HG02798 (cell line): ENCODE measurements around the gene FAP.

Source experiments
- ATAC-seq: cut with Tn5 transposase; IDR thresholded peaks from one replicate; pipeline ENCODE4 v1.9.1; 2021; ENCODE audit warnings: mild to moderate bottlenecking; ENCODE audit not compliant: unreplicated experiment, poor library complexity

Gene FAP

DNA sequence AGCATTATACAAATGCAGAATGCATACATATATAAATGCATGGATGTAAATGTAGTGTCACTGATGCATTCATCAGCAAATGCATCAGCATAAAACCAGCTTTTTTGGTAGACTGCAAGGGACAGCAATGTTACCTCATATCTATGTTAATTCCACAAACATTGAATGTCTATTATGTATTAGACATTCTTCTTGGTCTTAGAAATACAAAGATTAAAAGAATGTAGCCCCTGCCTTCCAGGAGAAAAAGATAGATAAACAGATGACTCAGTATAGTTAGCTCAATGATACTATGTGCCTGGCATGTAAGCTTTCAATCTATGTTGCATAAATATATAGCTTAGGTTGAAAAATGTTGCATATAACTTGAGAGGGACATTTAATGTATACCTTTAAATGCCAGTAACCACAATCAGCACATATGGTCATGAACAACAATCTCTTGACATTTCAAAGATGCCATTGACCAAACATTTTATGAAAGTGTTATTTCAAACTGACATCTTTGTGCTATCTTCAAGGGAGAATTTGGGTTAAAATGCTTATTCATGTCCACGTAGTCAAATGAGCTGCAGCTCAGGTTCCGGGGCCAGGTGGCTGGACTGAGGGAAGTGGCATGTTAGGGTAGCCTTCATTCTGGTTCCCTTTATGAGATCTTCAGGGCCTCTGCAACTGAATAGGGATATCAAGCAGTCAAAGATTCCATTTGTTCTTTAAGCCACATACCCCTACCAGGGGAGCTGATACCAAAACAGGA, 46.0 kb downstream of the FAP start:
- no peak for ATAC-seq

GRCh38 chr2:162196638-162197037, 46.6 kb downstream of the FAP start:
- no peak for ATAC-seq

DNA sequence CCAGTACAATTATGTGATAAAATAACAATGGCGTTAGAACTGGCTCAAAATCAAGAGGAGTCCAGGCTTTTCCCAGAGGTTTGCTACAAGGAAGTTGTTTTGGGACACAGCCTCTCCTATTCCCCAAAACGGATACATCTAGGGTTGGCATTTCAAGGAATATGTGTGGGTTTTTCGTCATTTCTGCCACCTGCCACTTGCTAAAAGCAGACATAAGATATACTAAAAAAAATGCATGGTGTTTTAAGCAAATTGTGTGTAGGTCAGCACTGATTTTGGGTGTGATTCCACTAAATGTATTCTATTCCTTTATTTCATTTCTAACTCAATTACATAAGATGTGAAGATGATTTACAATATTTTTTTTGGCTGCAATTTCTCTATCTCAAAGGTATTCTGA, 54.8 kb downstream of the FAP start:
- ATAC-seq = no peak

- ATAC-seq = no peak
Observed at GRCh38 chr2:162185541-162186232, 57.6 kb downstream of the FAP start.

DNA sequence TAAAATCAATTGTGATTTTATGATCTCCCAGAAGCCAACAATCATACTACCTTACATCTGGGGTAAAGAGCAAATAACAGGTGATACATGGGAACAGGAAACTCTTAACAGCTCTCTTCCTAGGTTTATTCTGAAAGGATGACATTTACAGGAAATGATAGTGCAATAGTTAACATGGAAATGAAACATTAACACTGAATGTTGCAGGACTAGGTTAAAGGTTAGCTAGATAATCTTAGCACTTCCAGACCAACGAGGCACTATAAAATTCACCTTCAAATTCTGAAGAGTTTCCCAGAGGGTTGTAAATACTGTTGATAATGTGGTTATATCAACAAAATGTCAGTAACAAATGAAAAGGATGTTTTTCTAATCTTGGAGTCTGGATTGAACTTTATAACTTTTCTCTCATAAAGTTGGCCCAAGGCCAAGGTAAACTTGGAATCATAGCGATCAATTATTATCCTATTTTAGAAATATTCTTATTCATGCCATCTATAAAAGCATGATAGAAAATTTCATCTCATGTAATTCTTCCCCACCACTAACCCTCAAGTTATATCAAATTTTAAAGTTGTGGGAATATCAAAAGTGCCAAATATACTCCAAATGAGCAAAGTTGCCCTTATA, 58.3 kb downstream of the FAP start:
- ATAC-seq = no peak

GRCh38 chr2:162184359-162184758, 58.9 kb downstream of the FAP start:
- no peak for ATAC-seq

GRCh38 chr2:162182395-162182794, 60.9 kb downstream of the FAP start:
- ATAC-seq = no peak

- ATAC-seq = no peak
Observed at GRCh38 chr2:162177301-162177700, 65.9 kb downstream of the FAP start.

DNA sequence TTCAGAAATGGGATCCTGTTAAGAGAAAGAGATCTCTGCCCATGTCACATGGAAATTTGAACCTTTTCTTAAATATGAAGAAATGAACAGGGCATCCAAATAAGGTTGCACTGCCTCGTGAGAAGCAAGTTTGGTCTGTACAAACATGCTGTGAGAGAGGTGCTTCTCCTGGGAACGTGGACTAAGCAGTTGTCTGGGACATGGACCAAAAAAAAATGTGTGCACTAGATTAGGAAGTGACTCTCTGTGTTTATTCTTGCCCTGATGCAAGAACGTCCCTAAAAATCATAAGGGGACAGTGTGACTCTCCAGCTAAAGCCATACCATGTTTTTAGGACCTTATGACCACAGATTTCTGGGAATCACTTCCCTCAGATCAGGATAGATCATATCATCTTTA, 67.5 kb downstream of the FAP start:
- ATAC-seq = no peak

GRCh38 chr2:162174746-162175145, 68.5 kb downstream of the FAP start:
- no peak for ATAC-seq

DNA sequence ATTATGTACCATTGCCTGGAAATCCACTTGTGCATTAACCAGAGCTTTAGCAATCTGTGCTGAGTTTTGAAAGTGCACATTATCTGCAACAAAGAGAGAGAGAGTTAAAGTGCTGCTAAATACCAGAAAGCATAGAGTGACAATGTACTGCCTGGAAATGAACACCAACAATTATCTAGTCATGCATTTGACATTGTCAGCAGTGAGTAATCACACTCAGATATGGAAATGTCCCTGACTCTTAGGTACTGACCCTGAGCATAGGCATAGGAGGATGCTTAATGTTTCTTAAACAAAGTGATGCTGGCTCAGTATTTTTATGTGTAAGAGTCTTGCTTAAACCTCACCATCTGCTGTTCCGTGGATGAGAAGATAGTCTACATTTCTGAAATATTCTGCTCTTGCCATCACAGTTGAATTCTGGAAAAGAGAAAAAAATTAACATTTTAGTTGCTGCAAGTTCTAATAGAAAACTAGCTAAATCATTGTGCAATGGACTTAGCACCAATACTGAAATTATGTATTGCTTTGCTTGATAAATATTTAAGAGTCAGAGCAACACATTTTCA, 70.4 kb downstream of the FAP start:
- ATAC-seq = no peak

GRCh38 chr2:162166745-162167144, 76.5 kb downstream of the FAP start:
- ATAC-seq = no peak

DNA sequence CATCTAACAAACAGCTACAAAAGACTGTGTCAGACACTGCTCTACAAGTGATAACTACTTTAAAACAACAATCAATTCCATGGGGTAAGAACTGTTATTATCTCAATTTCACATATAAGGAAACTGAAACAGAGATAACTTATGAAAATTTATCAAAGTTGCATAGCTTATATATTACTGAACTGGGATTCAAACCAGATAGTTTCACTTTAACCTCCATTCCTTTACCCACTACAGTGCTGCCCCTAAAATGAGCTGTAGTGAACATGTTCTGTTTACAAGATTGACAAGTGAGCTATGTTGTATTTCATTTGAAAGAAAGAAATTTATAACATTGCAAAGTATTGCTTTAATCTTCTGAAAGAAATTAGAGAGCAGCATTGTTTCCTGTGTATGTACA, 77.1 kb downstream of the FAP start:
- no peak for ATAC-seq

DNA sequence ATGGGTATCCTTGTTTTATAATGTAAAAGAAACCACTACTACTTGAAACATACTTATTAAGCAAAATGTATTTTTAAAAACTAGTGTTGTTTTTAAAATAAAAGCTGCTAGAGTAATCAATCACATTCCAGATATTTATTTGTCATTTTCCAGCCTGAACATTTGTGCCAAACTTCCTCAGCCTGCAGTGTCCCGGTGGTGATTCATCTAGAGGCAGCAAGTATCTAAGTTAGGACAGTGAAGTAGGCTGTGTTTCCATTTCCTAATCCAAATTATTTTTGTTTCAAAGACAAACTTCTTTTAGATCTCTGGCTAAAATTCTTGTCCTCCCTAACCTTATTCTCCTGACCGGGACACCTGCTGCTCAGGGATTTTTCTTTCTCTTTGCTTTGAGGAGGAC, 78.4 kb downstream of the FAP start:
- no peak for ATAC-seq

DNA sequence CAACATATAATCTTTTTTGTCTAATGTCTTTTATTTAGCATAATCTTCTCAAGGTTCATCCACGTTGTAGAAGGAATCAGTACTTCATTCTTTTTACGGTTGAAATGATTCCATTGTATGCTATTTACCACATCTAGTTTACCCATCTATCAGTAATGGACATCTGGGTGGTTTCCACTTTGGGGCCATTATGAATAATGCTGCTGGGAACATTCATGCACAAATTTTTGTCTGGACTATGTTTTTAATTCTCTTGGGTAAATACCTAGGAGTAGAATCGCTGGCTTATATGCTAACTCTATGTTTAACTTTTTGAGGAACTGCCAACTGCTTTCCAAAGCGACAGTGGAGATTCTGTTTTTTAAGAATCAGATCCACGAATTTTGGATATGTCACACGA, 83.8 kb downstream of the FAP start:
- no peak for ATAC-seq

DNA sequence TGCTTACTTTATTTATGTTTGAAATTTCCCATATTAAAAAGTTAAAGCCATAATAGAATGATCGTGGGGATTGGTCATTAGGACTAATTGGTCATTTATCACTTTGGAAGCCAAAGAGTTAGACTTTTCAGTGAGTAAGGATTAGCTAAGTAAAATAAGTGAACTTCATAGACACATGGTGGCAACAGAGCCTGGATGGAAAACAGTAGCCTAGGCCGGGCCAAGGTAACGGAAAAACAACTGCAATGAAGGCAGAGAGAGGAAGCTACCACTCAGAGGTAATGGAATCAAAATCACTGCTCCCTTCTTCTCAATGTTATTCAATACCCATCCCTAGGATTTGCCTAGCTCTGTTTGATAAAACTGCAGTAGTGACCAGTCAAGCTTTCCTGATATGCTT, 87.1 kb downstream of the FAP start:
- ATAC-seq = no peak

GRCh38 chr2:162155093-162155492, 88.2 kb downstream of the FAP start:
- ATAC-seq = no peak

GRCh38 chr2:162153608-162154224, 89.5 kb downstream of the FAP start:
- ATAC-seq = peak; percentile 99

DNA sequence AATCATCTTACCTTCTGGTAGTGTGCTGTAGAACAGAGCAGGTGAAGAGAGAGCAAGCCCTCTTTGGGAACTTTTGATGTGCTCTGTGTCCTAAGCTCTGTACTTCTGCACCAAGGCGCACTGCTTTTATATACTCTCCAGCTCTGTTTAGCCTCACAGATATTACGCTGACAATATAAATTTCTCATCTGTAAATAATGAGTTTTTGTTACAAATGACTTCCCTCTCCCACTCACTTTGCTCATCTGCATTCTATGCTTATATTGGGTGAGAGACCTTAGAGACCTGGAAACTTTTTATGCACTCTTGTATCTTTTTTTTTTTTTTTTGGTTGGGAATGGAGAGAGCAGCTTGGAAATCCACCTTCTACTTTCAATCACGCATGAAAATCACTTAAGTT, 91.1 kb downstream of the FAP start, which contains the start of gene GCG:
TSS of gene GCG (minus strand) at position 101 of the 400 bp plus-strand sequence. CDS start 3,069 bp downstream, outside the sequence.
- ATAC-seq = no peak

GRCh38 chr2:162149940-162150339, 93.3 kb downstream of the FAP start:
- ATAC-seq = no peak

DNA sequence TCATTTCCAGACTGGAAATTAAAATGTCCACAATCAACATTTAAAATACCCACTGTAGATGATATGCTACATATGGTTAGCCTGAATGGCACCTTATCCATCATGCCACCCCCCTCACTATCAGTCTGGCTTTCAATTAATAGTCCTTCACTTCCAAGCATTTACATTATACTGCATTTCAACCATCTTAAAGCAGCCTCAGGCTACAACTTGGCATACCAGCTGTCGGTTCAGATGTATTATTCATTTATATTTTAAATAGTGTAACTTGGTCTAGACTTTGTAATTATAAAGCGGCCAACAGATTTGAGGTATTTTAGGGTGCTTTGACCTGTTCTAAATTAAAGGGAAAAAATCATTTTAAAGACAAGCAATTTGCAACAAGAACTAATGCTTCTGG, 93.8 kb downstream of the FAP start:
- no peak for ATAC-seq
